Astrocyte (in vitro differentiated cells and primary cell): Measurements from ENCODE around the gene TANGO2. TPM values are rescaled to one million over a fixed set of nuclear protein-coding genes. Genes with fewer than 3 reads are reported as not detected.

Source experiments
- DNase-seq: peaks from one replicate; pipeline ENCODE4 v3.0.0-alpha.2; 2010; ENCODE audit warnings: low read depth
- FAIRE-seq: peaks from 2 replicates; lab custom pipeline; 2011; peaks lifted over from hg19 to GRCh38; lab: Jason Lieb, UNC
- H2AFZ ChIP-seq: 2 replicates; pipeline ENCODE4 v1.6.0; 2012; ENCODE audit warnings: low read depth, low read length, inconsistent platforms
- H3K27ac ChIP-seq: 2 replicates; pipeline ENCODE4 v1.5.1; 2011; ENCODE audit warnings: low read depth, low read length, inconsistent platforms
- H3K27me3 ChIP-seq: 2 replicates; pipeline ENCODE4 v1.6.0; 2011; ENCODE audit warnings: low read length, inconsistent platforms; ENCODE audit not compliant: insufficient read depth
- H3K36me3 ChIP-seq: 2 replicates; pipeline ENCODE4 v1.5.1; 2011; ENCODE audit warnings: low read length, inconsistent platforms; ENCODE audit not compliant: insufficient read depth
- H3K4me1 ChIP-seq: 2 replicates; pipeline ENCODE4 v1.5.1; 2011; ENCODE audit warnings: low read length, inconsistent platforms; ENCODE audit not compliant: insufficient read depth
- H3K4me2 ChIP-seq: 2 replicates; pipeline ENCODE4 v1.6.0; 2012; ENCODE audit warnings: low read length, inconsistent platforms
- H3K4me3 ChIP-seq: 2 replicates; pipeline ENCODE4 v1.5.1; 2011; ENCODE audit warnings: low read depth, mild to moderate bottlenecking, low read length, inconsistent platforms; ENCODE audit not compliant: insufficient read depth
- H3K79me2 ChIP-seq: 2 replicates; pipeline ENCODE4 v1.6.0; 2012; ENCODE audit warnings: mild to moderate bottlenecking, low read length, inconsistent platforms; ENCODE audit not compliant: insufficient read depth
- H3K9ac ChIP-seq: 2 replicates; pipeline ENCODE4 v1.6.0; 2012; ENCODE audit warnings: mild to moderate bottlenecking, low read length, inconsistent platforms
- H3K9me3 ChIP-seq: 2 replicates; pipeline ENCODE4 v1.5.1; 2012; ENCODE audit warnings: low read depth, mild to moderate bottlenecking, low read length, inconsistent platforms; ENCODE audit not compliant: insufficient read depth
- H4K20me1 ChIP-seq: 2 replicates; pipeline ENCODE4 v1.6.0; 2012; ENCODE audit warnings: low read length, inconsistent platforms; ENCODE audit not compliant: insufficient read depth
- H3K27ac Mint-ChIP-seq: one replicate; pipeline ENCODE4 v1.8.0; 2021; ENCODE audit warnings: mild to moderate bottlenecking, mixed read lengths; ENCODE audit not compliant: unreplicated experiment
- H3K27me3 Mint-ChIP-seq: one replicate; pipeline ENCODE4 v1.8.0; 2021; ENCODE audit warnings: low read depth, mixed read lengths; ENCODE audit not compliant: unreplicated experiment
- H3K36me3 Mint-ChIP-seq: one replicate; pipeline ENCODE4 v1.8.0; 2021; ENCODE audit warnings: low read depth, mixed read lengths; ENCODE audit not compliant: unreplicated experiment
- H3K4me1 Mint-ChIP-seq: one replicate; pipeline ENCODE4 v1.8.0; 2021; ENCODE audit warnings: low read depth, mixed read lengths; ENCODE audit not compliant: unreplicated experiment
- H3K4me3 Mint-ChIP-seq: one replicate; pipeline ENCODE4 v1.8.0; 2021; ENCODE audit warnings: mild to moderate bottlenecking, moderate library complexity, mixed read lengths; ENCODE audit not compliant: unreplicated experiment
- H3K9me3 Mint-ChIP-seq: one replicate; pipeline ENCODE4 v1.8.0; 2021; ENCODE audit warnings: mild to moderate bottlenecking, mixed read lengths; ENCODE audit not compliant: unreplicated experiment
- EZH2 ChIP-seq: IDR thresholded peaks from 2 replicates; pipeline ENCODE4 v1.6.1; 2012; ENCODE audit warnings: mild to moderate bottlenecking, low read length, inconsistent platforms; ENCODE audit not compliant: insufficient read depth
- total RNA-seq: library from RNA; stranded (reverse); gene quantifications from 2 replicates; pipeline ENCODE4 v1.2.1, GENCODE V29; 2021
- TF ChIP-seq, protein P1 (sequence below): IDR thresholded peaks from 2 replicates; pipeline ENCODE4 v1.5.1; 2011; ENCODE audit warnings: low read depth, mild to moderate bottlenecking, inconsistent platforms, low read length, moderate library complexity; ENCODE audit not compliant: insufficient read depth

The TANGO2 gene
- total RNA-seq, 1 donor from 2014 or later = 28.0 TPM

DNA sequence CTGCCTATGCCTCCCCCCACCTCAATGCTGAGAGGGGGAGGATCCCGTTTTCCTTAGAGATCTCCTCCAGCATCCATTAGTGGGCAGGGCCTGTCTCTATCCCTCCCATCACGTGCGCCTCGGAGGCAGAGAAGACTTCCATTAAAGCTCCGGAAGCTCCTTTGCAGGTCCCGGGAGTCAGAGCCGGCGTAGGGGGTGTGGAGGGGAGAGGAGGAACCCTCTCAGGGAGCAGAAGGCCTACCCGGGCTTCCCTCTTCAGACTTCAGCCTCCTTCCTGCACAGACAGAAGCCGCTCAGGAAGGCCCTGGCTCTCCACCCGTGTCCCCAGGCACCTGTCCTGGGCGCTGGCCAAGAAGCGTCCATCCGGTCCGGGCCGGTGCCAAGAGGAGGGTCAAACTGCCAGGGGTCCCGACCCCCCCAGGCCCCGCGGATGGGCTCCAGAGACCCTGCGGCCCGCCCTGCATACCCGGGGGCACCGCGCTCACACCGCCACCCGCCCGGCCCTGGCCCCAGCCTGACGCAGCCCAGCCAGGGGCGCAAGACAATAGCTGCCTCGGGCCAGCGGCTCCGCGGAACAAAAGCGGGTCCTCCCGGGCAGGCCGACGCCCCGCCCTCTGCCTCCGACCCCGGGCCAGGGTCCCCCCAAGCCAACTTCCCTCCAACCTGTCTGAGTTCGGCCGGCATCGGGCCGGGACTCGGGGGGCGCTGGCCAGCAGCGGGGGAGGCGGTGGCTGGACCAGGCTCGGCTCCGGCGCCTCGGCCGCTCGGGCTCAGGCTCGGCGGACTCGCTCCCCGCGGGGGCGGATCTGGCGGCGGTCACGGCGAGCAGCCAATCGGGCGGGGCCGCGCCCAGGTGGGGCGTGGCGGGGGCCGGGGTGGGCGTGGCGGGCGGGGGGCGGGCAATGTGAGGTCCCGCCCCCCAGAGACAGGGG, 34.2 kb upstream of the TANGO2 start:
- Histone ChIP-seq H3K4me1 (peaks cover 27% of the 10 kb centered on the region), H3K4me2 (peak overlapping the region; percentile 97), H3K27ac (no peak overlapping the region), H2AFZ (peak overlapping the region; percentile 73), H3K36me3 (no peaks in the 10 kb centered on the region), H3K9ac (peak overlapping the region; percentile 83), H3K27me3 (no peaks in the 10 kb centered on the region), H4K20me1 (peaks cover 30% of the 10 kb centered on the region), H3K9me3 (no peaks in the 10 kb centered on the region), H3K79me2 (peaks cover 21% of the 10 kb centered on the region), H3K4me3 (peak overlapping the region; percentile 65)
- peaks cover 2% of the 10 kb centered on the region for H3K27me3 Mint-ChIP-seq
- peak overlapping the region; percentile 83 for H3K4me3 Mint-ChIP-seq
- peaks cover 2% of the 10 kb centered on the region for H3K36me3 Mint-ChIP-seq
- FAIRE-seq = no peak
- peak; percentile 39 for DNase-seq
- no peak overlapping the region for H3K27ac Mint-ChIP-seq
- no peaks in the 10 kb centered on the region for H3K9me3 Mint-ChIP-seq
- peaks cover 11% of the 10 kb centered on the region for H3K4me1 Mint-ChIP-seq
- no peak for TF ChIP-seq EZH2
- TF ChIP-seq, protein P1, sequence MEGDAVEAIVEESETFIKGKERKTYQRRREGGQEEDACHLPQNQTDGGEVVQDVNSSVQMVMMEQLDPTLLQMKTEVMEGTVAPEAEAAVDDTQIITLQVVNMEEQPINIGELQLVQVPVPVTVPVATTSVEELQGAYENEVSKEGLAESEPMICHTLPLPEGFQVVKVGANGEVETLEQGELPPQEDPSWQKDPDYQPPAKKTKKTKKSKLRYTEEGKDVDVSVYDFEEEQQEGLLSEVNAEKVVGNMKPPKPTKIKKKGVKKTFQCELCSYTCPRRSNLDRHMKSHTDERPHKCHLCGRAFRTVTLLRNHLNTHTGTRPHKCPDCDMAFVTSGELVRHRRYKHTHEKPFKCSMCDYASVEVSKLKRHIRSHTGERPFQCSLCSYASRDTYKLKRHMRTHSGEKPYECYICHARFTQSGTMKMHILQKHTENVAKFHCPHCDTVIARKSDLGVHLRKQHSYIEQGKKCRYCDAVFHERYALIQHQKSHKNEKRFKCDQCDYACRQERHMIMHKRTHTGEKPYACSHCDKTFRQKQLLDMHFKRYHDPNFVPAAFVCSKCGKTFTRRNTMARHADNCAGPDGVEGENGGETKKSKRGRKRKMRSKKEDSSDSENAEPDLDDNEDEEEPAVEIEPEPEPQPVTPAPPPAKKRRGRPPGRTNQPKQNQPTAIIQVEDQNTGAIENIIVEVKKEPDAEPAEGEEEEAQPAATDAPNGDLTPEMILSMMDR = no peak

DNA sequence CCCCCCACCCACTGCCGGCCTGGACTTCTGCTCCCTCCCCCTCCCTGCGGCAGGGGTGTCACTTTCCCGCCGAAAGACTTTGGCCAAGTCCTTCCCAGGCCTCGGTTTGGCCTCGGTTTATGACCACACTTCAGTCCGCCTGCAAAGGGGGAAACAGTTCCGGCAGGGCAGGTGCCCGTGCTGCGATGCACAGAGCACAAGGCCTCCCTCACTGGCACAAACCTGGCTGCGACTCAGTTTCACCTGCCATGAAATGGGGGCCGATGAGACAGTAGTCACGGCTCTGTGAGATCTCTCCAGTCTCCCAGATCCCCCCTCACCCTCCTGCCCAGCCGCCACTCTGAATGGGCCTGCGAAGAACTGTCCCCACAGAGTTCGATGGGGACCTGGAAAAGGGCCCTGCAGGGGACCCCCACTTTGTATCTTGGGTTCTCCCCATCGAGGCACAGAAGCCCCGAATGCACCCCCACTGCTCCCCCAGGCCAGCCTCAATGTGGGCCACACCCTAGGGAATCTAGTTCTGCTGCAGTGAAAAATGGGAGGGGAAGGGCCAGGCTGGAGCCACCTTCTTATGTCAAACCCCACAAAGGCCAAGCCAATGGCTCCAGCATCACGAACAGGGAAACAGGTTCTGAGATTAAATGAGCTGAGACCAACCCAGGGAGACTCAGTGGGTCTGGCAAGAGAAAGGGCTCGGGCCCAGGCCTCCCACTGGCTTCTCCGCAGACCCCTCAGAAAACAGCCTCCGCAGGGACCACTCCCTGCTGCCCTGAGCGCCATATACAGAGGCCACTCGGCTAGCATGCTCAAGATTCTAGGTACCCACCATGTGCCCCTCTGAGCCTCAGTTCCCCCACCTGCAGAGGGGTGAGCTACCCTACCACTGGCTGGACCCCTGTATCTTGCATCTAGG, 33.3 kb upstream of the TANGO2 start:
- Mint-ChIP-seq H3K27ac (no peak overlapping the region), H3K4me3 (peak overlapping the region; percentile 57), H3K4me1 (peaks cover 11% of the 10 kb centered on the region), H3K36me3 (peaks cover 2% of the 10 kb centered on the region), H3K9me3 (no peaks in the 10 kb centered on the region), H3K27me3 (peaks cover 2% of the 10 kb centered on the region)
- Histone ChIP-seq H2AFZ (no peak overlapping the region), H3K36me3 (no peaks in the 10 kb centered on the region), H3K27me3 (no peaks in the 10 kb centered on the region), H3K4me3 (no peak overlapping the region), H3K9me3 (no peaks in the 10 kb centered on the region), H3K79me2 (peaks cover 21% of the 10 kb centered on the region), H3K9ac (no peak overlapping the region), H3K27ac (no peak overlapping the region), H3K4me1 (peaks cover 27% of the 10 kb centered on the region), H4K20me1 (peaks cover 22% of the 10 kb centered on the region), H3K4me2 (no peak overlapping the region)
- no peak for FAIRE-seq
- no peak for DNase-seq
- TF ChIP-seq, protein P1 = no peak
- no peak for TF ChIP-seq EZH2
